ENCODE data around the gene ABCA2. TPM values are rescaled to one million over a fixed set of nuclear protein-coding genes. Genes with fewer than 3 reads are reported as not detected.

ABCA2 gene
- total RNA-seq, 1 experiment from 2014 or later = 22.4 TPM

- peaks cover 7 to 12% of the 10 kb centered on the region in 2 experiments for H3K4me1 Mint-ChIP-seq
These were observed 58.9 kb downstream of the ABCA2 start for GRCh38 chr9:136969150-136969549.

More at GRCh38 chr9:136969150-136969549, 58.9 kb downstream of the ABCA2 start:
- Histone ChIP-seq H3K79me1 (ENCODE audit: insufficient read depth, low read depth, low read length, poor library complexity, severe bottlenecking) (no peaks in the 10 kb centered on the region), H2BK120ac (ENCODE audit: low read depth, low read length, poor library complexity, severe bottlenecking) (no peak overlapping the region), H2AK5ac (ENCODE audit: insufficient read length, low read length) (no peak overlapping the region), H3K14ac (ENCODE audit: insufficient read depth, low read length) (0 out of 2 replicates have a peak overlapping the region, but pooled peaks have one; percentile 16), H3K56ac (ENCODE audit: insufficient read length, low read depth, low read length) (no peak overlapping the region), H3K4me2 (ENCODE audit: insufficient read depth, insufficient read length, low read length) (no peak overlapping the region), H3K9ac (ENCODE audit: extremely low read depth, insufficient read length, low read length) (no peak overlapping the region), H4K8ac (replicated peaks; ENCODE audit: insufficient read length, low read depth, low read length) (no peak overlapping the region), H3K27me3 (ENCODE audit: insufficient read depth, low read length) (no peaks in the 10 kb centered on the region), H3K27ac (ENCODE audit: insufficient read length, low read depth, low read length) (no peak overlapping the region), H3K23me2 (ENCODE audit: insufficient read length, low read depth, low read length, poor library complexity, severe bottlenecking) (no peaks in the 10 kb centered on the region), H3K79me2 (ENCODE audit: insufficient read depth, low read length) (no peaks in the 10 kb centered on the region), H2BK12ac (ENCODE audit: insufficient read length, low read depth, low read length) (no peak overlapping the region), H2BK20ac (ENCODE audit: low read depth, low read length, poor library complexity, severe bottlenecking) (no peak overlapping the region), H3K18ac (ENCODE audit: insufficient read length, low read depth, low read length) (no peak overlapping the region), H2AFZ (ENCODE audit: low read length) (no peak overlapping the region), H3K23ac (ENCODE audit: insufficient read length, low read depth, low read length) (no peak overlapping the region), H4K5ac (ENCODE audit: insufficient read length, low read depth, low read length) (no peak overlapping the region), H2BK5ac (ENCODE audit: insufficient read length, low read length) (no peak overlapping the region), H3K4me1 (ENCODE audit: insufficient read depth, low read length) (peaks cover 2% of the 10 kb centered on the region; the same call in 1 of the 2 replicates), H4K20me1 (ENCODE audit: control insufficient read depth, insufficient read depth, insufficient read length) (no peaks in the 10 kb centered on the region), H2BK15ac (ENCODE audit: low read depth, low read length) (no peak overlapping the region), H3K9me3 (ENCODE audit: control insufficient read depth, low read depth, low read length) (no peaks in the 10 kb centered on the region), H3K4ac (ENCODE audit: low read depth, low read length) (no peak overlapping the region), H4K91ac (ENCODE audit: insufficient read length, low read depth, low read length) (no peak overlapping the region), H3T11ph (ENCODE audit: low read length) (no peak overlapping the region)
- Mint-ChIP-seq H3K4me3 (no peak overlapping the region), H3K27me3 (ENCODE audit: low read depth) (peaks cover 16% of the 10 kb centered on the region), H3K36me3 (ENCODE audit: insufficient read depth in 1 of 3, low read depth in 3 of 3) (no peaks in the 10 kb centered on the region), H3K9me3 (no peaks in the 10 kb centered on the region), H3K27ac (no peak overlapping the region)
- DNase-seq = no peak
- TF ChIP-seq CTCF (conservative IDR thresholded peaks at IDR 0.05) = no peak
- WGBS (ENCODE audit: extremely low coverage, insufficient read length, low lambda C conversion rate) = no CpG with 5 or more reads among the region's 17 CpGs

Measured in H9 (cell line).